Neutrophil (primary cell): ENCODE measurements around the gene KANSL1.

Experiments used
- H3K27ac ChIP-seq: fragments of 200-600 bp; sonication (generic); 2 replicates; pipeline ENCODE4 v1.5.1; 2016; ENCODE audit warnings: mild to moderate bottlenecking, moderate library complexity
- H3K27me3 ChIP-seq: fragments of 200-600 bp; sonication (generic); 2 replicates; pipeline ENCODE4 v1.6.0; 2016; ENCODE audit warnings: mild to moderate bottlenecking
- H3K36me3 ChIP-seq: fragments of 200-600 bp; sonication (generic); 2 replicates; pipeline ENCODE4 v1.5.1; 2017
- H3K4me1 ChIP-seq, 2 experiments: fragments of 200-600 bp in 1 of 2; sonication (generic) in 1 of 2; 1 replicate in 1 of 2; 2 replicates in 1 of 2; pipeline versions ENCODE4 v1.5.1 to v1.6.1; 2013 to 2016; ENCODE audit warnings: low read depth in 1 of 2, low read length in 1 of 2, mild to moderate bottlenecking in 1 of 2, moderate library complexity in 1 of 2; ENCODE audit not compliant: control insufficient read depth in 1 of 2, insufficient read depth in 1 of 2
- H3K4me3 ChIP-seq, 2 experiments: fragments of 200-600 bp in 1 of 2; sonication (generic) in 1 of 2; 1 replicate in 1 of 2; 2 replicates in 1 of 2; pipeline ENCODE4 v1.5.1; 2013 to 2016; ENCODE audit warnings: low read depth in 1 of 2, low read length in 1 of 2, mild to moderate bottlenecking in 1 of 2, moderate library complexity in 1 of 2
- H3K9me3 ChIP-seq: fragments of 200-600 bp; sonication (generic); 2 replicates; pipeline ENCODE4 v1.5.1; 2016
- CTCF ChIP-seq: fragments of 200-600 bp; sonication (generic); IDR thresholded peaks from 2 replicates; pipeline ENCODE4 v1.5.1; 2016; ENCODE audit warnings: antibody characterized with exemption

The KANSL1 gene

DNA sequence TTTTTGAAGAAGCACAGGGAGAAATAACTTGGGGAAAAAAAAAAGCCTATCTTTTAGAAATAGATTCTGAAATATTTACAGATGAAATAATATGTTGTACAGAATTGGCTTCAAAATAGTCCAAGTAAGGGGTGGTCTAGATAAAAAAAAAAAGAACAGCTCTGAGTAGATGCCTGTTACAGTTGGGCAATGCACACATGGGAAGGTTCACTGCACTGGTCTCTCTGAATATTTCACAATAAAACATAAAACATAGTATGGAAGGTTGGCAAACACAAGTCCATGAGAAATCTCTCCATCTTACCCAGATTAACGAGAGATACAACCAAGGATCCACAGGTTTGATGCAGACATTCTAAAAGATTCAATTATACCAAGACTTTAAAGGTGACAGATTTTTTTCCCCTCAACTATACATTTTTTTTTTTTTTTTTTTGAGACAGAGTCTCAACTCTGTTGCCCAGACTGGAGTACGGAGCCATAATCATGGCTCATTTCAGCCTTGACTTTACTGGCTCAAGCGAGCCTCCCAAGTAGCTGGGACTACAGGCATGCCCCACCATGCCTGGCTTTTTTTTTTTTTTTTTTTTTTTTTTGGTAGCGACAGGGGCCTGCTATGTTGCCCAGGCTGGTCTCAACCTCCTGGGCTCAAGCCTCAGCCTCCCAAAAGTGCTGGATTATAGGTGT lies 58.0 kb downstream of the KANSL1 start:
- no peak overlapping the region for H3K27ac ChIP-seq
- H3K4me1 ChIP-seq = peaks cover 15 to 19% of the 10 kb centered on the region in 2 experiments
- H3K27me3 ChIP-seq = no peaks in the 10 kb centered on the region
- no peak overlapping the region for H3K4me3 ChIP-seq
- H3K36me3 ChIP-seq = no peaks in the 10 kb centered on the region
- no peaks in the 10 kb centered on the region for H3K9me3 ChIP-seq
- TF ChIP-seq CTCF = no peak

GRCh38 chr17:46129302-46129701 lies 63.9 kb downstream of the KANSL1 start:
- H3K36me3 ChIP-seq = no peaks in the 10 kb centered on the region
- H3K9me3 ChIP-seq = no peaks in the 10 kb centered on the region
- no peaks in the 10 kb centered on the region for H3K27me3 ChIP-seq
- no peak for TF ChIP-seq CTCF
- no peak overlapping the region for H3K4me3 ChIP-seq
- H3K27ac ChIP-seq = no peak overlapping the region
- peaks cover 0 to 11% of the 10 kb centered on the region in 2 experiments for H3K4me1 ChIP-seq

DNA sequence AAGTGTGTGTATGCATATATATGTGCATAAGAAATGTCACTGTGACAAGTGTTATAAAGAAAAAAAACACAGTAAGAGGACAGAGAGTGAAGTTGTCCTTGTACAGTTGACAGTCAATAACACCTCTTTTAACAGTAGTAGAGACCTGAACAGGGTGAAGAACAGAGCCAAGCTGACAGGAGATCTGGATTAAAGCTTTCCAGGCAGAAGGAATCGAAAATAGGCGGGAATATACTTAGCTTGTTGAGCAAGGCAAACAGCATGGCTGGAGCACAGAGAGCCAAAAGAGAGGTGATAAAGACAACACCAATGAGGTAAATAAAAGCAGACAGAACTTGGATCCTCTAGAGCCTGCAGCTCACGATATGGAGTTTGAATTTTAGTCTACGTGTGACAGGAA lies 64.8 kb downstream of the KANSL1 start:
- no peak overlapping the region for H3K27ac ChIP-seq
- no peaks in the 10 kb centered on the region for H3K9me3 ChIP-seq
- no peaks in the 10 kb centered on the region for H3K36me3 ChIP-seq
- H3K27me3 ChIP-seq = no peaks in the 10 kb centered on the region
- peaks cover 0 to 11% of the 10 kb centered on the region in 2 experiments for H3K4me1 ChIP-seq
- no peak overlapping the region for H3K4me3 ChIP-seq
- no peak for TF ChIP-seq CTCF

GRCh38 chr17:46127524-46127923 lies 65.7 kb downstream of the KANSL1 start:
- Histone ChIP-seq H3K4me3 (no peak overlapping the region), H3K36me3 (no peaks in the 10 kb centered on the region), H3K27me3 (no peaks in the 10 kb centered on the region), H3K9me3 (no peaks in the 10 kb centered on the region), H3K27ac (no peak overlapping the region), H3K4me1 (peaks cover 0 to 11% of the 10 kb centered on the region in 2 experiments)
- TF ChIP-seq CTCF = no peak

- TF ChIP-seq CTCF = no peak
- Histone ChIP-seq H3K9me3 (no peaks in the 10 kb centered on the region), H3K27me3 (no peaks in the 10 kb centered on the region), H3K27ac (no peak overlapping the region), H3K36me3 (no peaks in the 10 kb centered on the region), H3K4me3 (no peak overlapping the region), H3K4me1 (peaks cover 0 to 16% of the 10 kb centered on the region in 2 experiments)
Observed at GRCh38 chr17:46126840-46127239, 66.4 kb downstream of the KANSL1 start.
